ENCODE data around the gene MBNL3. TPM values are rescaled to one million over a fixed set of nuclear protein-coding genes. Genes with fewer than 3 reads are reported as not detected.

The MBNL3 gene
- total RNA-seq, 1 donor: 10.2 TPM

DNA sequence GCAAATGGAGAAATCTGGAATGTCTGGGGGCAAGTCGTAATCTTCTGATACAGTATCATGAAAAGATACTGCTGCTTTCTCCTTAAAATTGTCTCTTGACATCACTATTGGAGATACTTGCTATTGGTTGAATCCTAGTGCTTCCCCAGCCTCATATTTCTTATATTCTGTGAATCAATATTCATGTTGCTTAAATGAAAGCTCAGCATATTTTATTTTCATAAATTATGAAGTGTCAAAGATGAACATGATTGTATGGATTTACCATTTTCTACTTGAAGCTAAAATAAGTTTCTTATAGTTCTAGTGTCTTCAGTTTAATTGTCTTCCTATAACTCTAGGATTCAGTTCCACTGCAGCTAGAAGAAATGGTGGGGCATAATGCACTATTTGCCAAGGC, 29.6 kb upstream of the MBNL3 start:
- no peak for DNase-seq (ENCODE audit: low read depth)
- TF ChIP-seq, protein P1, sequence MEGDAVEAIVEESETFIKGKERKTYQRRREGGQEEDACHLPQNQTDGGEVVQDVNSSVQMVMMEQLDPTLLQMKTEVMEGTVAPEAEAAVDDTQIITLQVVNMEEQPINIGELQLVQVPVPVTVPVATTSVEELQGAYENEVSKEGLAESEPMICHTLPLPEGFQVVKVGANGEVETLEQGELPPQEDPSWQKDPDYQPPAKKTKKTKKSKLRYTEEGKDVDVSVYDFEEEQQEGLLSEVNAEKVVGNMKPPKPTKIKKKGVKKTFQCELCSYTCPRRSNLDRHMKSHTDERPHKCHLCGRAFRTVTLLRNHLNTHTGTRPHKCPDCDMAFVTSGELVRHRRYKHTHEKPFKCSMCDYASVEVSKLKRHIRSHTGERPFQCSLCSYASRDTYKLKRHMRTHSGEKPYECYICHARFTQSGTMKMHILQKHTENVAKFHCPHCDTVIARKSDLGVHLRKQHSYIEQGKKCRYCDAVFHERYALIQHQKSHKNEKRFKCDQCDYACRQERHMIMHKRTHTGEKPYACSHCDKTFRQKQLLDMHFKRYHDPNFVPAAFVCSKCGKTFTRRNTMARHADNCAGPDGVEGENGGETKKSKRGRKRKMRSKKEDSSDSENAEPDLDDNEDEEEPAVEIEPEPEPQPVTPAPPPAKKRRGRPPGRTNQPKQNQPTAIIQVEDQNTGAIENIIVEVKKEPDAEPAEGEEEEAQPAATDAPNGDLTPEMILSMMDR (IDR thresholded peaks at IDR 0.05; ENCODE audit: insufficient read depth, low read length): no peak
- no peak overlapping the region for H3K4me3 ChIP-seq (ENCODE audit: low read depth, low read length)

DNA sequence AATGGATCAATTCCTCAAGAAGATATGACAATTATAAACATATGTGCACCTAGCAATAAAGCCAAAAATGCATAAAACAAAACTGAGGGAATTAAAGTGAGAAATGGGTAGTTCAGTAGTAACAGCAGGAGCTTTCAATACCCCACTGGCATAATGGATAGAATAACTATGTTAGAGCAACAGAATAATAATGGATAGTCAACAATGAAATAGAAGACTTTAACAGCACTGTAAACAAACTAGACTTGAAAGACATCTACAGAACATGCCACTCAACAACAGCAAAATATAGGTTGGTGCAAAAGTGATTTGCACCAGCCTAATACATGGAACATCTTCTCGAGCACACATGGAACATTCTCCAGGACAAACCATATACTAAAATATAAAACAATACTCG, 20.0 kb upstream of the MBNL3 start:
- no peak for DNase-seq (ENCODE audit: low read depth)

DNA sequence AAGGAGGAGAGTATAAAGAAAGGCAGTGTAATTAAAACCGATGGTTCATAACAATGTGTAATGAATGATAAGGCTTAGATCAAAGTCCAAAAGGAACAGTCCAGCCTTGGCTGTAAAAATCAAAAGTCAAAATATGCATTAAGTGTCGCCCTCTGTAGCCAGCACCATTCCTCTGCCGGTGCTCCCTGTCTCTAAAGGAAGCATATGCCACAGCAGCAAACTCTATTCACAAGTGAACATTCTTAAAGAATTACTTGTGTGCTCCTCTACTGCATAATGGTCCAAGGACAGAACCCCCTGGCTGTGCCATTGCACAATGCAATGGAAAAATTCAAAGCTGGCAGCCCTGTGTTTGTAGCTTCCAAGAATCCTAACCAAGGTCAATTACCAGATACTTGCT, 16.3 kb upstream of the MBNL3 start:
- TF ChIP-seq, protein P1 (IDR thresholded peaks at IDR 0.05; ENCODE audit: insufficient read depth, low read length): no peak
- peak; percentile 44 for DNase-seq (ENCODE audit: low read depth)
- H3K4me3 ChIP-seq (ENCODE audit: low read depth, low read length): no peak overlapping the region

More for the DNA sequence above, 20.0 kb upstream of the MBNL3 start:
- TF ChIP-seq, protein P1 (IDR thresholded peaks at IDR 0.05; ENCODE audit: insufficient read depth, low read length): no peak
- H3K4me3 ChIP-seq (ENCODE audit: low read depth, low read length): no peak overlapping the region

DNA sequence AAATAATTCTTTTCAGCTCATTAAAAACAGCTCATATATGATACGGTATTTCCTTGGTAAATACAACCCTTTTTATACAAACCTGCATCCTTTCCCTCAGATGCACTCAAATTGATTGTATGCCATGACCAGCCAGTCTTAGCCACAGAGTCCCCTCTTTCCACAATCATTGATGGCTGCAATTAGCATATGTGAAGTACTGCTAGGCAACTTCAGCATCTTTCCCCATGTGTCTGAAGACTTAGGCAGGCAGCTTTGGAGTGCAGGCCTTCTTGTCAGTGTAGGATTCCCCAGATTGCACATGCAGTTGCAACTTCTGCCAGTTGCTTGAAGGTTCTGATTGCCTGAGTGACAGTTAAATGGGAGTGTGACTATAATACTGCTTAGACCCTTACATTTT, 15.6 kb upstream of the MBNL3 start:
- no peak for DNase-seq (ENCODE audit: low read depth)
- no peak overlapping the region for H3K4me3 ChIP-seq (ENCODE audit: low read depth, low read length)
- TF ChIP-seq, protein P1 (IDR thresholded peaks at IDR 0.05; ENCODE audit: insufficient read depth, low read length): no peak

DNA sequence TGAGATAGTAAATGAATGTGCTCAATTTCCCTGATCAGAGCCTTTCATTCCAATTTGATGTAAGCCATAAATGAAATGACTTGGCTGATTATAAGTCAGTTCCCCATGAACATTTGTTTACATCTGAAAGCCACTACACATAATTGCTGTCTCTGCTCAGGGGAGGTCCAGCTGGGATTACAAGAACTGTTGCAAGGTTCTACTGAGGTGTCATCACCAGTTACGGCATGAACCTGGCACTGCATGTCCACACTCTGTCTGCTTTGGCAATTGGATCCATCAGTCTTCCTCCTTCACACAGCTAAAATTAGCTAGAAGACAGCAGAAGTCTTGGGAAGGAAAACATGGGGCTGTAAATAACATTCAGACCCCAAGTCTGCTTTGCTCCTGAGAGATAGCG, 12.8 kb upstream of the MBNL3 start:
- TF ChIP-seq, protein P1 (IDR thresholded peaks at IDR 0.05; ENCODE audit: insufficient read depth, low read length): no peak
- no peak overlapping the region for H3K4me3 ChIP-seq (ENCODE audit: low read depth, low read length)
- DNase-seq (ENCODE audit: low read depth): no peak

DNA sequence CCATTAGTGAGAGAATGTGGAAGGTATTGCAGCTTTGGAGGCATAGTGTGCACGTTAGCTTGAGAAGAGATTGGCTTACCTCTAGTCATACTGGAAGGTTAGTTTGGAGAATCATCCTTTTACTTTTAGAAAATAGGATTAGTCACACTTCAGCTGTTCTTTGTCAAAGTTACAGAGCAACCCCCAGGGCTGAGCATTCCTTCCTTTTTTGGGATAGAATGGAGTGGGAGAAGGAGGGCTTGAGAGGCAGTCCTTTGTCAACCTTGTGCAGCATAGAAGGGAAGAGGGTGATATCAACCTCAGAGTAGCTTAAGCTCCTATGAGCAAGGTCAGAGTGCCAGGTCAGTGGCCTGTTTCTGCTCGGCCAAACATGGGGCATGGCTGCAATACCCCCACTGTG, 8.6 kb upstream of the MBNL3 start:
- TF ChIP-seq, protein P1 (IDR thresholded peaks at IDR 0.05; ENCODE audit: insufficient read depth, low read length): no peak
- DNase-seq (ENCODE audit: low read depth): no peak
- no peak overlapping the region for H3K4me3 ChIP-seq (ENCODE audit: low read depth, low read length)

DNA sequence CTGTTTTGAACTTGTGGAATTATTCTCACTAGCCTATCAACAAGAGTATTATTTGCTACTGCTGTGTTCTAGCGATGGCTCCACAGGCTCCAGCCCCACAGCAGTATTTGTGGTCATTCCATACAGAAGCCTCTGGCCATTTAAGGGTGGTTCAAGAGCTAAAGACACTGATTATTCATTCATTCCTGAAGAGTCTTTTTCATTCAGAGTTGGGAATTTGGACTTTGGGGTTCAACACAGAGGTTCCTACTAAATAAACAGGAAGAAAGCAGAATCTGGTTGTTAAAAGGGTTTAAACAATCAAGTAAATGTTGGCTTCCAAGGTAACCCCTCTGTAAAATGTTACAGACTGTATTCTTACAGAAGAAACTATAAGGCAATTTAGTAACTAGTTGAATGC, 4.3 kb upstream of the MBNL3 start:
- no peak for DNase-seq (ENCODE audit: low read depth)
- TF ChIP-seq, protein P1 (IDR thresholded peaks at IDR 0.05; ENCODE audit: insufficient read depth, low read length): no peak
- no peak overlapping the region for H3K4me3 ChIP-seq (ENCODE audit: low read depth, low read length)

All from fibroblast of the aortic adventitia (primary cell).